MM.1S (cell line): ENCODE results near the gene SPATA31E1.

Experiments used
- DNase-seq: peaks from one replicate; pipeline ENCODE4 v3.0.0-alpha.2; 2015
- H2AFZ ChIP-seq: fragments of 300-600 bp; sonication (generic); 2 replicates; pipeline ENCODE4 v1.6.0; 2016; ENCODE audit warnings: antibody characterized with exemption, low read length
- H3F3A ChIP-seq: fragments of 300-600 bp; sonication (generic); 2 replicates; pipeline ENCODE4 v1.6.1; 2016; ENCODE audit warnings: mild to moderate bottlenecking, antibody characterized with exemption, low read length, moderate library complexity, mixed read lengths; ENCODE audit not compliant: insufficient read depth
- H3K27ac ChIP-seq: fragments of 300-600 bp; sonication (generic); 2 replicates; pipeline ENCODE4 v1.5.1; 2016; ENCODE audit warnings: mild to moderate bottlenecking, low read length
- H3K27me3 ChIP-seq: fragments of 300-600 bp; sonication (generic); replicated peaks from 2 replicates; pipeline ENCODE4 v1.6.0; 2016; ENCODE audit warnings: low read length; ENCODE audit not compliant: insufficient read depth
- H3K36me3 ChIP-seq: fragments of 300-600 bp; sonication (generic); replicated peaks from 2 replicates; pipeline ENCODE4 v1.6.1; 2016; ENCODE audit warnings: mild to moderate bottlenecking, low read length, mixed read lengths; ENCODE audit not compliant: insufficient read depth
- H3K4me1 ChIP-seq: fragments of 300-600 bp; sonication (generic); 2 replicates; pipeline ENCODE4 v1.6.1; 2016; ENCODE audit warnings: low read length, mixed read lengths
- H3K4me2 ChIP-seq: fragments of 300-600 bp; sonication (generic); 2 replicates; pipeline ENCODE4 v1.6.0; 2016; ENCODE audit warnings: low read depth, low read length
- H3K4me3 ChIP-seq: fragments of 300-600 bp; sonication (generic); 2 replicates; pipeline ENCODE4 v1.5.1; 2016; ENCODE audit warnings: low read length, mixed read lengths
- H3K79me2 ChIP-seq: fragments of 300-600 bp; sonication (generic); 2 replicates; pipeline ENCODE4 v1.6.1; 2016; ENCODE audit warnings: mixed run types, low read length, mixed read lengths
- H3K9ac ChIP-seq: fragments of 300-600 bp; sonication (generic); 2 replicates; pipeline ENCODE4 v1.6.1; 2016; ENCODE audit warnings: low read length, mixed read lengths
- H3K9me2 ChIP-seq: fragments of 300-600 bp; sonication (generic); replicated peaks from 2 replicates; pipeline ENCODE4 v1.6.1; 2016; ENCODE audit warnings: mild to moderate bottlenecking, low read length, mixed read lengths; ENCODE audit not compliant: insufficient read depth
- H3K9me3 ChIP-seq: fragments of 300-600 bp; sonication (generic); replicated peaks from 2 replicates; pipeline ENCODE4 v1.6.1; 2016; ENCODE audit warnings: mild to moderate bottlenecking, low read length, mixed read lengths; ENCODE audit not compliant: insufficient read depth
- H4K20me1 ChIP-seq: fragments of 300-600 bp; sonication (generic); 2 replicates; pipeline ENCODE4 v1.6.1; 2016; ENCODE audit warnings: mild to moderate bottlenecking, low read length, moderate library complexity, mixed read lengths; ENCODE audit not compliant: insufficient read depth
- EZH2 ChIP-seq: fragments of 300-600 bp; sonication (generic); optimal IDR thresholded peaks from 2 replicates; pipeline ENCODE3; 2017; ENCODE audit warnings: low read depth, mild to moderate bottlenecking, antibody characterized with exemption, low read length, mixed read lengths
- EZH2phosphoT487 ChIP-seq: fragments of 300-600 bp; sonication (generic); IDR thresholded peaks from 2 replicates; pipeline ENCODE4 v1.6.1; 2018; ENCODE audit warnings: antibody characterized with exemption, low read length
- TF ChIP-seq, protein P1 (sequence below): fragments of 300-600 bp; sonication (generic); IDR thresholded peaks from 2 replicates; pipeline ENCODE4 v1.5.1; 2016; ENCODE audit warnings: antibody characterized with exemption, low read length, mixed read lengths

SPATA31E1 gene

DNA sequence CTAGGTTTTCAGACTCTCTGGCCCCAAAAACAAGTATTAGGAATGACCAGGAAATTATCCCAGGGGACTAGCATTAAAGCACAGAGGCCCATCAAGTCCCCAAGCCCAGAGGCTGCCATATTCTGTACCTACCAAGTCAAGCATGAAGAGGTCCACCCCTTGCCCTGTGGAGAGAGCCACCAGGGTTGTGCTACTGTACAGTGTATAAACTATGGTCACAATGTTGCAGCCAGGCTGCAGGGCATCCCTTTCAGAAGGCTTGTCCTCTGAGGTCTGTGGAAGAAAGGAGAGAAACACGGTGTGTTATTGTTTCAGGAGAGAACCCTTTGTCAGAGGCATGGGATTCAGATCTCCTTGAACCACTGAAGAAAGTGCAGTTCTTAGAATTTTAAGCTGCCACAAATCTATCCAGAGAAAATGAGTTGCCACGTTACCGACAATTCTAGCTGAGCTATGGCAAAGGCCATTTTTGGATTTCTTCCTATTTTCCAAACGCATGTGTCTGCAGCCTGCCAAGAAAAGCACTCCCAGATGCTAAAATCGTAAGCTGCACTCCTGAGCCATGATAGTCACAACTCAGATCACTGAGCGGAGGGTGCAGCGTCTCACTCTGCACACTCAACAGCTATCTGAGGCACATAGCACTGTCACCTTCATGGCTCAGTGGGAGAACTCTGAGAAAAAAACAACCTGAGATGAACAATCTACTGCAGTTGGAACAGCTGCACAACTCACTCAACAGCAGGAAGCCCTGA is 45.5 kb upstream of the SPATA31E1 start:
- no peaks in the 10 kb centered on the region for H3K9me2 ChIP-seq
- no peak overlapping the region for H3K27ac ChIP-seq
- no peak overlapping the region for H3K4me2 ChIP-seq
- no peaks in the 10 kb centered on the region for H3K9me3 ChIP-seq
- DNase-seq: no peak
- TF ChIP-seq, protein P1, sequence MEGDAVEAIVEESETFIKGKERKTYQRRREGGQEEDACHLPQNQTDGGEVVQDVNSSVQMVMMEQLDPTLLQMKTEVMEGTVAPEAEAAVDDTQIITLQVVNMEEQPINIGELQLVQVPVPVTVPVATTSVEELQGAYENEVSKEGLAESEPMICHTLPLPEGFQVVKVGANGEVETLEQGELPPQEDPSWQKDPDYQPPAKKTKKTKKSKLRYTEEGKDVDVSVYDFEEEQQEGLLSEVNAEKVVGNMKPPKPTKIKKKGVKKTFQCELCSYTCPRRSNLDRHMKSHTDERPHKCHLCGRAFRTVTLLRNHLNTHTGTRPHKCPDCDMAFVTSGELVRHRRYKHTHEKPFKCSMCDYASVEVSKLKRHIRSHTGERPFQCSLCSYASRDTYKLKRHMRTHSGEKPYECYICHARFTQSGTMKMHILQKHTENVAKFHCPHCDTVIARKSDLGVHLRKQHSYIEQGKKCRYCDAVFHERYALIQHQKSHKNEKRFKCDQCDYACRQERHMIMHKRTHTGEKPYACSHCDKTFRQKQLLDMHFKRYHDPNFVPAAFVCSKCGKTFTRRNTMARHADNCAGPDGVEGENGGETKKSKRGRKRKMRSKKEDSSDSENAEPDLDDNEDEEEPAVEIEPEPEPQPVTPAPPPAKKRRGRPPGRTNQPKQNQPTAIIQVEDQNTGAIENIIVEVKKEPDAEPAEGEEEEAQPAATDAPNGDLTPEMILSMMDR: no peak
- TF ChIP-seq EZH2phosphoT487: no peak
- no peak for TF ChIP-seq EZH2
- no peaks in the 10 kb centered on the region for H3K79me2 ChIP-seq
- no peaks in the 10 kb centered on the region for H3F3A ChIP-seq
- H3K9ac ChIP-seq: no peak overlapping the region
- H4K20me1 ChIP-seq: no peaks in the 10 kb centered on the region
- no peaks in the 10 kb centered on the region for H3K36me3 ChIP-seq
- H3K4me1 ChIP-seq: no peaks in the 10 kb centered on the region
- H2AFZ ChIP-seq: no peak overlapping the region
- H3K27me3 ChIP-seq: no peaks in the 10 kb centered on the region
- no peak overlapping the region for H3K4me3 ChIP-seq

DNA sequence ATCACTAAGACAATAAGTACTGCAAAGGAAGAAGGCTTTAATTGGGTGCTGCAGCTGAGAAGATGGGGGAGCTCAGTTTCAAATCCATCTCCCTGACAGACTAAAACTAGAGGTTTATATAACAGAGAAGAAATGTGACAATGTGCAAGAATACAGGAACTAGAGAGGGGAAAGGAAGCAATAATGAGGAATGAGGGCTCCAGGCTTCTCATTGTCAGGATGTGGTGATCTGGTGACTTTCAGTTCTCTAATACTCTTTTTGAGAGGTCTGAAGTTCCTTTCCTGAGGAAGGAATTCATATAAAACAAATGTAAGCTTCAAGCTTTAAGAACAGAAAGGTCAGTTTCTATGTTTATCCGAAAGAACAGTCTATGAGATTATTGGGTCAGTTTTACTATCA is 42.5 kb upstream of the SPATA31E1 start:
- Histone ChIP-seq H3K27me3 (no peaks in the 10 kb centered on the region), H3K4me3 (no peak overlapping the region), H3K27ac (no peak overlapping the region), H3K9me3 (no peaks in the 10 kb centered on the region), H3K36me3 (no peaks in the 10 kb centered on the region), H3K4me2 (no peak overlapping the region), H3K79me2 (no peaks in the 10 kb centered on the region), H4K20me1 (no peaks in the 10 kb centered on the region), H3K9me2 (no peaks in the 10 kb centered on the region), H3F3A (no peaks in the 10 kb centered on the region), H2AFZ (no peak overlapping the region), H3K9ac (no peak overlapping the region), H3K4me1 (no peaks in the 10 kb centered on the region)
- TF ChIP-seq EZH2 (no peak), EZH2phosphoT487 (no peak)
- TF ChIP-seq, protein P1: no peak
- no peak for DNase-seq

DNA sequence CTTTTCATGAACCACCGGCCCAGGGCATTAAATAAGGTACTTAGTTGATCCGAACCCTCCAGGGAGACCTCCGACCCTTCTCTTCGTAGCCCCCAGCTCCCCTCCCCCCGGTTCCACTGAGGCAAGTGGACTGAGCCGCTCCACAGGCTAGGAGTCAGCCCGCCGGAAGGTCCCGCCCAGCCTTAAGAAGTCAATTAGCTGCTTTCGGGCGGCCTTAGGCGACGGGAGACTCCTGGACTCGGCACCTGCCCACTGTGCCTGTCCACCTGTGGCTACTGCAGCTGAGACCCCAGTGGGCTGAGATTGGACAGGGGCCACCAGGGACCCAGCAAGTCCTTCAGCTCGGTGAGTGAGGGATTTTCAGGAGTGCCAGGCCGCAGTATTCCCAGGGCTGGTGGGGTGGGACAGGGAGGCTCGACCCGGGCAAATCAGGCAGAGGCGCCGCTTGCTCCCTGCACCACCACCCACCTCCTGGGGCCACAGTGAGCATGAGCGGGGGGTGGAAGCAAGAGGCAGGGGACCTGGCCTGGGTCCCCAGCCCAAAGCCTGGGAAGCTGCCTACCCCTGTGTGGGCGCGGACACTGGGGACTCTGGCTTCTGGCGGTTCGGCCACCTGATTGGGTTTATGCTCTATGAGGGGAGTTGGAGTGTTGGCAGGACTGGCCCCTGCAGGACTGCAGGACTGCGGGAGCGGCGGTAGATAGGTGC is 39.6 kb upstream of the SPATA31E1 start:
- no peak overlapping the region for H3K4me2 ChIP-seq
- no peaks in the 10 kb centered on the region for H3K79me2 ChIP-seq

More for the DNA sequence above, 39.6 kb upstream of the SPATA31E1 start:
- Histone ChIP-seq H3K27me3 (no peaks in the 10 kb centered on the region), H3K36me3 (no peaks in the 10 kb centered on the region), H4K20me1 (no peaks in the 10 kb centered on the region), H3F3A (no peaks in the 10 kb centered on the region), H3K4me3 (no peak overlapping the region), H3K4me1 (no peaks in the 10 kb centered on the region), H2AFZ (no peak overlapping the region), H3K9me3 (no peaks in the 10 kb centered on the region), H3K27ac (no peak overlapping the region), H3K9ac (no peak overlapping the region), H3K9me2 (no peaks in the 10 kb centered on the region)
- DNase-seq: no peak
- TF ChIP-seq EZH2phosphoT487: no peak
- TF ChIP-seq, protein P1: no peak
- no peak for TF ChIP-seq EZH2
